ENCODE measurements around the gene UNK.

DNA sequence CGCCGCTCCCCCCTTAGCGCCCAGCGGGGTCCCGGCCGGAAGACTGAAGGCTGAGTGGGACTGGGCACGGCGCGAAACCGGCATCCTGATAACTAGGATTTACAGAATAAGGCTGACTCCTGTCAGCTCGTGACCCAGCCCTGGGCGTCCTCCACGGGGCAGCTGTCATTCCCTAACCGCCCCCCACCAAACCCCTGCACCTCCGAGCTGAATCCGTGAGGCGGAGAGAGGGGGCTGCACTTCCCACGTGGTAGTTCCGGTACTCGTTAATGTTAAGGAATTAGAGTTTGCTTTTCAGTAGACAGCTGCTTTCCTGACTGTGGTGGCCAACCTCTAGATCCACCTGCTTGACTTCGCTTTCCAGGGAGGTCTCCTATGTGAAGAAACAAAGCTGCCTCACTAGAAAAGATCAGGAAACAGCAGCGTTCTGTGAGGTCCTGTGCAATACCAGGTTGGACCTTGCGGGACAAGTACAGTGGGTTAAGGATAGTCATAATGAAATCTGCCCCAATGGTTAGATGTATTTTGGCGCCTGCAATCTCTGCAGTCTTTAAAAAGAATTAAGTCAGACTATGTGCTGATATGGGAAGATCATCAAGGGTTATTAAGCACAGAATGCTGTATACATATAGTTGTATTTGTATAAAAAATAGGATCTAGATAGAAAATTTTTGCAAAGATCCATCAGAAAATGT is 71.6 kb downstream of the UNK start:
- TF ChIP-seq EZH2 (IDR thresholded peaks at IDR 0.05; ENCODE audit: insufficient read depth, poor library complexity, severe bottlenecking) (no peak), EZH2phosphoT487 (IDR thresholded peaks at IDR 0.05; ENCODE audit: insufficient read depth, low read depth) (no peak)
